GM23338 (cell line): ENCODE measurements around the gene DPP10. TPM values are rescaled to one million over a fixed set of nuclear protein-coding genes. Genes with fewer than 3 reads are reported as not detected.

Experiments
- ATAC-seq: fragments of 200-7000 bp; cut with Tn5 transposase; 3 replicates; pipeline ENCODE4 v1.9.1; 2020
- DNase-seq: peaks from one replicate; pipeline ENCODE4 v3.0.0-alpha.2; 2015; ENCODE audit warnings: low spot score
- H2AFZ ChIP-seq: fragments of 200-600 bp; sonication (generic); 2 replicates; pipeline ENCODE4 v1.8.0; 2016; ENCODE audit warnings: antibody characterized with exemption, mild to moderate bottlenecking, moderate library complexity
- H3F3A ChIP-seq: fragments of 200-600 bp; sonication (generic); replicated peaks from 2 replicates; pipeline ENCODE4 v1.8.0; 2017; ENCODE audit warnings: antibody characterized with exemption, mixed run types, low read depth
- H3K27ac ChIP-seq: fragments of 200-600 bp; sonication (generic); 2 replicates; pipeline ENCODE4 v1.6.1; 2016; ENCODE audit warnings: low read depth
- H3K27me3 ChIP-seq: fragments of 200-600 bp; sonication (generic); 2 replicates; pipeline ENCODE4 v1.8.0; 2016; ENCODE audit warnings: mild to moderate bottlenecking, mixed run types, moderate library complexity; ENCODE audit not compliant: insufficient read depth
- H3K36me3 ChIP-seq: fragments of 200-600 bp; sonication (generic); 2 replicates; pipeline ENCODE4 v1.8.0; 2016; ENCODE audit warnings: mild to moderate bottlenecking; ENCODE audit not compliant: insufficient read depth
- H3K4me1 ChIP-seq: fragments of 200-600 bp; sonication (generic); 2 replicates; pipeline ENCODE4 v1.8.0; 2016; ENCODE audit warnings: mild to moderate bottlenecking, moderate library complexity; ENCODE audit not compliant: insufficient read depth
- H3K4me2 ChIP-seq: fragments of 200-600 bp; sonication (generic); 2 replicates; pipeline ENCODE4 v1.7.1; 2017; ENCODE audit warnings: mixed run types
- H3K4me3 ChIP-seq: fragments of 200-600 bp; sonication (generic); 2 replicates; pipeline ENCODE4 v1.6.1; 2016; ENCODE audit warnings: mixed run types
- H3K79me2 ChIP-seq: fragments of 200-600 bp; sonication (generic); replicated peaks from 2 replicates; pipeline ENCODE4 v1.8.0; 2017; ENCODE audit warnings: mild to moderate bottlenecking; ENCODE audit not compliant: insufficient read depth
- H3K9me2 ChIP-seq: fragments of 200-600 bp; sonication (generic); 2 replicates; pipeline ENCODE4 v1.8.0; 2017; ENCODE audit not compliant: insufficient read depth
- H4K20me1 ChIP-seq: fragments of 200-600 bp; sonication (generic); replicated peaks from 2 replicates; pipeline ENCODE4 v1.8.0; 2017; ENCODE audit warnings: mild to moderate bottlenecking; ENCODE audit not compliant: insufficient read depth
- H3K27ac Mint-ChIP-seq: 2 replicates; pipeline ENCODE4 v1.8.0; 2020; ENCODE audit warnings: inconsistent platforms, mild to moderate bottlenecking, moderate library complexity, mixed read lengths
- H3K27me3 Mint-ChIP-seq: 3 replicates; pipeline ENCODE4 v1.8.0; 2022; ENCODE audit warnings: low read depth, mild to moderate bottlenecking, moderate library complexity, mixed read lengths, inconsistent platforms; ENCODE audit not compliant: insufficient read depth, poor library complexity
- H3K36me3 Mint-ChIP-seq: 3 replicates; pipeline ENCODE4 v1.8.0; 2021; ENCODE audit warnings: low read depth, mild to moderate bottlenecking, inconsistent platforms, moderate library complexity, mixed read lengths
- H3K4me1 Mint-ChIP-seq: 3 replicates; pipeline ENCODE4 v1.8.0; 2020; ENCODE audit warnings: mild to moderate bottlenecking, inconsistent platforms, mixed read lengths
- H3K4me3 Mint-ChIP-seq: 3 replicates; pipeline ENCODE4 v1.8.0; 2021; ENCODE audit warnings: moderate library complexity, mild to moderate bottlenecking, inconsistent platforms, mixed read lengths
- H3K9me3 Mint-ChIP-seq: 3 replicates; pipeline ENCODE4 v1.8.0; 2020; ENCODE audit warnings: moderate library complexity, mild to moderate bottlenecking, inconsistent platforms, mixed read lengths
- CREB1 ChIP-seq: fragments of 250-450 bp; sonication (Bioruptor Pico); IDR thresholded peaks from 2 replicates; pipeline ENCODE4 v1.5.0; 2020; ENCODE audit warnings: low read depth, mild to moderate bottlenecking, moderate library complexity
- CTCF ChIP-seq, 2 experiments: fragments of 200-600 bp in 1 of 2; sonication (generic) in 1 of 2; conservative IDR thresholded peaks; 2 replicates each; pipeline versions ENCODE4 v1.5.1 to v1.6.1; 2016 to 2017; ENCODE audit warnings: antibody characterized with exemption in 2 of 2, low read depth in 2 of 2, mild to moderate bottlenecking in 2 of 2, moderate library complexity in 1 of 2
- EZH2phosphoT487 ChIP-seq: fragments of 200-600 bp; sonication (generic); IDR thresholded peaks from one replicate; pipeline ENCODE4 v1.8.1; 2018; ENCODE audit warnings: antibody characterized with exemption; ENCODE audit not compliant: unreplicated experiment
- JUNB ChIP-seq: IDR thresholded peaks from one replicate; pipeline ENCODE4 v1.6.1; 2016; ENCODE audit warnings: antibody characterized with exemption; ENCODE audit not compliant: unreplicated experiment
- NANOG ChIP-seq: IDR thresholded peaks from 2 replicates; pipeline ENCODE4 v1.6.1; 2016; ENCODE audit warnings: antibody characterized with exemption, borderline replicate concordance
- POLR2AphosphoS5 ChIP-seq: IDR thresholded peaks from 2 replicates; pipeline ENCODE4 v1.6.1; 2016; ENCODE audit warnings: antibody characterized with exemption, low read depth
- REST ChIP-seq: IDR thresholded peaks from one replicate; pipeline ENCODE4 v1.6.1; 2018; ENCODE audit warnings: antibody characterized with exemption; ENCODE audit not compliant: unreplicated experiment
- STAT1 ChIP-seq: IDR thresholded peaks from one replicate; pipeline ENCODE4 v1.6.1; 2016; ENCODE audit warnings: antibody characterized with exemption; ENCODE audit not compliant: unreplicated experiment
- ZNF331 ChIP-seq: fragments of 250-450 bp; sonication (Bioruptor Pico); IDR thresholded peaks from 2 replicates; pipeline ENCODE4 v1.5.0; 2020; ENCODE audit warnings: low read depth, mild to moderate bottlenecking, moderate library complexity
- ZNF462 ChIP-seq: fragments of 250-450 bp; sonication (Bioruptor Pico); IDR thresholded peaks from 2 replicates; pipeline ENCODE4 v1.5.0; 2020; ENCODE audit warnings: mild to moderate bottlenecking, moderate library complexity
- polyA plus RNA-seq: library from polyadenylated mRNA; unstranded; fragments of >200 nt; fragmentation: Nextera tagmentation; extraction: Ambion mirVana; gene quantifications from 2 replicates; pipeline ENCODE4 v1.2.1, GENCODE V29; 2016
- total RNA-seq: library from RNA; depleted of rRNA; stranded (reverse); fragments of >200 nt; shearing (Covaris generic); gene quantifications from 2 replicates; pipeline ENCODE4 v1.2.3, GENCODE V29; 2014

DPP10 gene
- total and polyA plus RNA-seq, 2 experiments from 2014 or later: 3.6 to 14.8 TPM

- no peak for TF ChIP-seq POLR2AphosphoS5
- no peak for TF ChIP-seq ZNF331 (CRISPR knock-in tag)
- no peak for TF ChIP-seq REST
- TF ChIP-seq EZH2phosphoT487: no peak
- no peak for TF ChIP-seq CREB1
- TF ChIP-seq JUNB: no peak
Observed at GRCh38 chr2:115327061-115327460, 884.6 kb downstream of the DPP10 start (continued).

GRCh38 chr2:115359550-115359949 lies 917.1 kb downstream of the DPP10 start:
- no peak for DNase-seq
- no peaks in the 10 kb centered on the region for H4K20me1 ChIP-seq
- peaks cover 13% of the 10 kb centered on the region for H3K4me1 ChIP-seq
- peaks cover 4% of the 10 kb centered on the region; the same call in 1 of the 2 replicates for H3K79me2 ChIP-seq
- peaks cover 3% of the 10 kb centered on the region; the same call in 1 of the 2 replicates for H3F3A ChIP-seq
- H3K36me3 Mint-ChIP-seq: peaks cover 53% of the 10 kb centered on the region
- H2AFZ ChIP-seq: no peak overlapping the region
- no peak overlapping the region for H3K4me3 Mint-ChIP-seq
- no peak overlapping the region for H3K4me2 ChIP-seq
- H3K9me3 Mint-ChIP-seq: peaks cover 45% of the 10 kb centered on the region
- no peak overlapping the region for H3K4me3 ChIP-seq
- H3K27me3 Mint-ChIP-seq: peaks cover 6% of the 10 kb centered on the region
- H3K27ac Mint-ChIP-seq: no peak overlapping the region
- no peak for ATAC-seq
- H3K36me3 ChIP-seq: no peaks in the 10 kb centered on the region; the same call in none of the 2 replicates
- peaks cover 10% of the 10 kb centered on the region for H3K9me2 ChIP-seq
- H3K27ac ChIP-seq: no peak overlapping the region
- H3K27me3 ChIP-seq: no peaks in the 10 kb centered on the region
- H3K4me1 Mint-ChIP-seq: peaks cover 20% of the 10 kb centered on the region
- TF ChIP-seq ZNF331 (CRISPR knock-in tag): no peak
- TF ChIP-seq CTCF (conservative IDR thresholded peaks at IDR 0.05; ENCODE audit: low read depth in 2 of 2): no peak
- no peak for TF ChIP-seq POLR2AphosphoS5
- TF ChIP-seq NANOG: no peak
- no peak for TF ChIP-seq REST
- TF ChIP-seq ZNF462 (CRISPR knock-in tag): no peak
- no peak for TF ChIP-seq STAT1
- no peak for TF ChIP-seq JUNB
